GM12891 (cell line): ENCODE data around the gene METRN. TPM values are rescaled to one million over a fixed set of nuclear protein-coding genes. Genes with fewer than 3 reads are reported as not detected.
A peak's percentile ranks its signal among the peaks of the same experiment; 100 is the strongest.

Experiments used
- DNase-seq: peaks from one replicate; pipeline ENCODE4 v3.0.0; 2011; ENCODE audit warnings: low spot score; ENCODE audit not compliant: insufficient read length
- FAIRE-seq: peaks from 2 replicates; lab custom pipeline; 2011; peaks lifted over from hg19 to GRCh38; lab: Jason Lieb, UNC
- PAX5 ChIP-seq: IDR thresholded peaks from 2 replicates; pipeline ENCODE4 v1.6.1; 2011; ENCODE audit warnings: low read length, moderate library complexity, mild to moderate bottlenecking; ENCODE audit not compliant: insufficient read depth, severe bottlenecking
- POLR2A ChIP-seq: IDR thresholded peaks from 2 replicates; pipeline ENCODE4 v1.6.1; 2011; ENCODE audit warnings: low read depth, low read length, control low read depth
- POLR2AphosphoS5 ChIP-seq: IDR thresholded peaks from 2 replicates; pipeline ENCODE4 v1.6.1; 2011; ENCODE audit warnings: low read depth, low read length, control low read depth
- POU2F2 ChIP-seq: IDR thresholded peaks from 2 replicates; pipeline ENCODE4 v1.6.1; 2011; ENCODE audit warnings: low read depth, mild to moderate bottlenecking, control low read depth, low read length, moderate library complexity
- SPI1 ChIP-seq: IDR thresholded peaks from 2 replicates; pipeline ENCODE4 v1.6.1; 2011; ENCODE audit warnings: low read depth, low read length, control low read depth
- TAF1 ChIP-seq: IDR thresholded peaks from 2 replicates; pipeline ENCODE4 v1.6.1; 2011; ENCODE audit warnings: low read depth, low read length, control low read depth
- polyA plus RNA-seq: library from polyadenylated mRNA; unstranded; fragments of >200 nt; gene quantifications from one replicate; pipeline ENCODE4 v1.2.1, GENCODE V29; 2012; ENCODE audit warnings: low read depth, missing spikeins, inconsistent platforms; ENCODE audit not compliant: missing spikeins

The METRN gene
- 0.98 TPM for polyA plus RNA-seq

GRCh38 chr16:714558-715476 is at the start of gene METRN:
METRN (plus strand) TSS chr16:715118; CDS start chr16:715290, 172 bp downstream.
- peak; percentile 96 for DNase-seq
- TF ChIP-seq PAX5 (no peak), SPI1 (no peak), TAF1 (no peak)
- peak; percentile 94 for FAIRE-seq

GRCh38 chr16:666572-666971 is 48.3 kb upstream of the METRN start:
- TF ChIP-seq POLR2A (no peak), SPI1 (no peak), POU2F2 (no peak)
- DNase-seq (no peak), FAIRE-seq (no peak)

GRCh38 chr16:667113-667779 is 47.7 kb upstream of the METRN start:
- TF ChIP-seq POU2F2 (no peak), POLR2AphosphoS5 (no peak), TAF1 (no peak)
- FAIRE-seq (no peak), DNase-seq (no peak)

DNA sequence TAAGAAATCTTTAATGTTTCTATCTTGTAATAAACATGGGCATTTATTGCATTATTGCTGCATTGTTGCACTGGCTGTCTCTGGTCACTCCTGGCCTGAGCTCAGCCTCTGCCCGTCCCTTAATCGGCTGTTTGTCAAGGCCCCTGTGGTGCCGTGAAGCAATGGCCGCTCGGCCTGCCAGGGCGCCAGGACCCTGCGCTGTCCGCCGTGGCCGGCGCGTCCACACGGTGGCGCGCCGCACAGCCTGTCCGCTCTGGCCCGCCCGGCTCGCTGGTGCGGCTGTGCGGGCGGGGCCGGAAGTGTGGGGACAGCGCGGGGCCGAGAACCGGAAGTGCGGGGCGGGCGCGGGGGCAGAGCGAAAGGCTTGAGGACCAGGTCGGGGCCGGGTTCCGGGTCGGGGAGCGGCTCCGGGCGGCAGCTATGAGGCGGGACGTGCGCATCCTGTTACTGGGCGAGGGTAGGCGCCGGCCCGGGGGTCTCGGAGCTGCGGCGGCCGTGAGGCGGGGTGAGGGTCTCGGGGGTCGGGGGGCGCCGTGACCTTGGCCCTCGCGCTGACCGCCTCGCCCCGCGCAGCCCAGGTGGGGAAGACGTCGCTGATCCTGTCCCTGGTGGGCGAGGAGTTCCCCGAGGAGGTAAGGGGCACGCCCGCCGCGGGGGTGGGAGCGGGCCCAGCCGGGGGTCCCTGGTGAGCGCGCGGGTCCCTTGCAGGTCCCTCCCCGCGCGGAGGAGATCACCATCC is 47.0 kb upstream of the METRN start, which contains the start of gene RHOT2:
Gene RHOT2 (plus strand): TSS at position 353 of the 739 bp plus-strand sequence. CDS start 68 bp downstream, at position 421.
- DNase-seq: peak; percentile 99
- peak; percentile 99 for FAIRE-seq

DNA sequence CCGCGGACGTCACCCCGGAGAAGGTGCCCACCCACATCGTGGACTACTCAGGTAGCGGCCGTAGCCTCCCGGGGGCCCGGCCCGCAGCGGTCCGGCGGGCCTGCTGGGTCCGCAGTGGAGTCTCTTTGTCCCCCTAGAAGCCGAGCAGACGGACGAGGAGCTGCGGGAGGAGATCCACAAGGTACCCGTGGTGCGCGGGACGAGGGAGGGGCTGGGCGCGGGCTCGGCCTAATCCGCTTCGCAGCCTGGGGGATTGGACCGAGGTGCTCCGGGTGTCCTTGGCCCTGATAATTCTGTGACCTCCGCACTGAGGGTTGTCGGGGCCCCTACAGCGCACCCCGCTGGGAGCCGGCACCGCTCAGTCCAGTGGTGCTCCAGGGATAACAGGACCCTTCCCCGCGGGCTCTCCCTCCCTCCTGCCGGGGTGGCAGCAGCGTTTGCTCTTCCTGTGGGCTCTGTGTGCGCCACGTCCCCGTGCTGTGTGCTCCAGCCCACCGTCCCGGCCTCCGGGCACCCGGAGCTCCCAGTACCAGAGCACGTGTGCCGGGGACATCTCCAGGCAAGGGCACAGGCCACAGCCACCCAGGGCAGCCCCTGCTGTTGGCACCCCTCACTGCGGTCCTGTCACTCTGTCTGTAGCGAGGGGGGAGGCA is 46.3 kb upstream of the METRN start:
- FAIRE-seq (peak; percentile 68), DNase-seq (no peak)
- TF ChIP-seq POLR2AphosphoS5 (no peak), POLR2A (no peak), POU2F2 (no peak), PAX5 (no peak), TAF1 (no peak), SPI1 (no peak)

More for the DNA sequence above, 47.0 kb upstream of the METRN start, which contains the start of gene RHOT2:
- TF ChIP-seq TAF1: peak; percentile 60
- TF ChIP-seq POLR2AphosphoS5: peak; percentile 67; the same call in 1 of the 2 replicates
- TF ChIP-seq POU2F2: peak; percentile 8; the same call in 1 of the 2 replicates
- TF ChIP-seq SPI1: no peak
- TF ChIP-seq POLR2A: peak; percentile 75
- peak; percentile 45 for TF ChIP-seq PAX5

GRCh38 chr16:669666-670065 is 45.3 kb upstream of the METRN start:
- DNase-seq (no peak), FAIRE-seq (no peak)
- TF ChIP-seq POLR2AphosphoS5 (no peak), SPI1 (no peak), TAF1 (no peak), POU2F2 (no peak), POLR2A (no peak), PAX5 (no peak)

GRCh38 chr16:670485-671352 is 44.2 kb upstream of the METRN start:
- TF ChIP-seq SPI1 (no peak), POU2F2 (no peak), PAX5 (no peak), POLR2AphosphoS5 (no peak), POLR2A (no peak), TAF1 (no peak)
- DNase-seq (no peak), FAIRE-seq (no peak)

DNA sequence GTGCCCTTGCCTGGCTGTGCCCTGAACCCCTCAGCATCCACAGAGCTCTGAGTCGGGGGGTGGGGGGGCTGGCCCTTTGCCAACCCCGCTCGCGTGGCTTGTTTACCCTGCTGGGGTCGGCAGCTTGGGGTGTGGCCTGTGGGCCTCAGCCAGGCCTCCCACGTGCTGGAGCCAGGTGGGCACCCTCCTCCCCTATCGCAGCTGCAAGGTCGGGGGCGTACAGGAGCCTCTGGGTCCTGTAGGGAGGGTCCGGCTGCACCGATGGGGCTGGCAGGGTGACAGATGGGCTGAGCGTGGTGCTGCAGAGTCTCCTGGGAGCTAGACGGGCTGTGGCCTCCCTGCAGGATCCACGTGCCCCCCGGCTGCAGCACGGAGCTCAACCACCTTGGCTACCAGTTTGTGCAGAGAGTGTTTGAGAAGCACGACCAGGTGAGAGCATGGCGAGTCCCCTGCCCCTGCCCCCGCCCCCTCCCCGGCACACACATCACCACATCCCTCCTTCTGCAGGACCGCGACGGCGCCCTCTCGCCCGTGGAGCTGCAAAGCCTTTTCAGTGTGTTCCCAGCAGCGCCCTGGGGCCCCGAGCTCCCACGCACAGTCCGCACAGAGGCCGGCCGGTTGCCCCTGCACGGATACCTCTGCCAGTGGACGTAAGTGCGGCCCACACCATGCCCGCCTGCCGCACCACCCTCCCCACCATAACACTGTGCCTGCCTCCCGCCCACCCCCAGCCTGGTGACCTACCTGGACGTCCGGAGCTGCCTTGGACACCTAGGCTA is 43.4 kb upstream of the METRN start:
- DNase-seq (no peak), FAIRE-seq (no peak)
- TF ChIP-seq POLR2A (no peak), SPI1 (no peak), POLR2AphosphoS5 (no peak), TAF1 (no peak), PAX5 (no peak), POU2F2 (no peak)
